Ectodermal cell (in vitro differentiated cells): ENCODE data around the gene MAML2.
"Not testable (repeated sequence)": the region's sequence is repeated elsewhere in the genome, so short reads cannot be mapped to it uniquely, and the experiment has no call there.

Experiments
- H3K27ac ChIP-seq: 2 replicates; pipeline ENCODE4 v1.7.0; 2013; ENCODE audit warnings: mild to moderate bottlenecking, low read depth, low read length; ENCODE audit not compliant: insufficient read depth, poor library complexity, severe bottlenecking
- H3K27me3 ChIP-seq: 2 replicates; pipeline ENCODE4 v1.7.0; 2013; ENCODE audit warnings: mild to moderate bottlenecking, low read length; ENCODE audit not compliant: insufficient read depth, control insufficient read depth, poor library complexity, severe bottlenecking
- H3K36me3 ChIP-seq: one replicate; pipeline ENCODE4 v1.7.0; 2013; ENCODE audit warnings: low read length; ENCODE audit not compliant: control insufficient read depth, insufficient read depth
- H3K4me1 ChIP-seq: one replicate; pipeline ENCODE4 v1.7.0; 2013; ENCODE audit warnings: low read length; ENCODE audit not compliant: control insufficient read depth, insufficient read depth
- H3K4me3 ChIP-seq: 2 replicates; pipeline ENCODE4 v1.7.0; 2013; ENCODE audit warnings: low read depth, low read length, control low read depth; ENCODE audit not compliant: insufficient read depth
- H3K9me3 ChIP-seq: 2 replicates; pipeline ENCODE4 v1.7.0; 2013; ENCODE audit warnings: mild to moderate bottlenecking, low read length, moderate library complexity; ENCODE audit not compliant: control insufficient read depth
- WGBS, 2 experiments: methylation state at CpG; one replicate each; pipeline ENCODE4 v1.1.7; 2013; ENCODE audit warnings: missing lambda C conversion rate in 2 of 2; 5-methylcytosine and 5-hydroxymethylcytosine counted together

The MAML2 gene

DNA sequence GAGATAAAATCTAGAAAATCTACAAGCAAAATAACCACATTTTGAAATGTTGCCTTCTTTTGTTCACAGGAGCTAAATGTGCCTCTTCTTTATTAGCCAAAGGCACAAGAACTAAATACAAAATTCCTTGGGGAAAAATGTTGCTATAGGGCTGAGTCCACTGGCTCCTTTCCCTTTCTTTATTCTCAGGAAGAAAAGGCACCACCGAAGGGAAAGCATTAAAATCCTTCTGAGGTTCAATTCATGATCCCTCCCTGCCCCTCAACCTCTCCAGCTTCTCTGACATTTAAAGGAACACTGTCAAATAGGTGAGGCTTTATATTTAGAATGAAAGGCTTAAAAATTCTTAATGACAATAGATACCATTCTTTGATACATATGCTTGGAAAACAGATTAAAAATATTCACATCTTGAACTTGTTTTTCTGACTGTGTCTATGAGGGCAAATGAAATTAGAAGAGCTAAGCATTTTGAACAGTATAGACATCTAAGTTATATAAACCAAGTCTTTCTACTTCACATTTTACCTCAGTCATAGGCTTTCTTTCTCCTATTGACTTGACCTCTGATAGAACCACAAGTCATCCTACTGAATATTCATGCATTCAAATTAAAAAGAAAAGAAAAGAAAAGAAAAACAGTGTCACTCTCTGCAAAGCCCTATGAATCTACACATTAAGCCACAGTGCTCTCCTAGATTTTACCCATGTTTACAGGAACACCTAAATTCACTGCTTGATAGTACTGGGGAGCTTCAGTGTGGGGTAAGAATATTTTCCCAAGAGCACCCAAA is 148.2 kb downstream of the MAML2 start:
- WGBS, 2 experiments = 0 to 13% methylated on average over 1 of the region's 1 CpG
- Histone ChIP-seq H3K27me3 (no peaks in the 10 kb centered on the region), H3K4me1 (peaks cover 16% of the 10 kb centered on the region), H3K9me3 (no peaks in the 10 kb centered on the region), H3K27ac (peak overlapping the region; percentile 32), H3K4me3 (no peak overlapping the region), H3K36me3 (no peaks in the 10 kb centered on the region)

- peaks cover 16% of the 10 kb centered on the region for H3K4me1 ChIP-seq
- no peaks in the 10 kb centered on the region for H3K27me3 ChIP-seq
- no peaks in the 10 kb centered on the region for H3K9me3 ChIP-seq
- no peak overlapping the region for H3K27ac ChIP-seq
- WGBS, 2 experiments = 85 to 91% methylated on average over 4 of the region's 4 CpGs
- no peaks in the 10 kb centered on the region for H3K36me3 ChIP-seq
- no peak overlapping the region for H3K4me3 ChIP-seq
These were observed 149.1 kb downstream of the MAML2 start for GRCh38 chr11:96193745-96194443.

GRCh38 chr11:96191752-96192151 is 151.2 kb downstream of the MAML2 start:
- 92 to 95% methylated on average over 3 to 4 of the region's 4 CpGs for WGBS, 2 experiments
- Histone ChIP-seq H3K9me3 (no peaks in the 10 kb centered on the region), H3K4me1 (peaks cover 14% of the 10 kb centered on the region), H3K27ac (no peak overlapping the region), H3K27me3 (no peaks in the 10 kb centered on the region), H3K4me3 (no peak overlapping the region), H3K36me3 (no peaks in the 10 kb centered on the region)

- 100% methylated on average over 1 of the region's 1 CpG for WGBS, 2 experiments
- Histone ChIP-seq H3K36me3 (no peaks in the 10 kb centered on the region), H3K4me3 (no peak overlapping the region), H3K27me3 (no peaks in the 10 kb centered on the region), H3K27ac (no peak overlapping the region), H3K4me1 (peaks cover 8% of the 10 kb centered on the region), H3K9me3 (no peaks in the 10 kb centered on the region)
These were observed 153.6 kb downstream of the MAML2 start for GRCh38 chr11:96189351-96189750.

GRCh38 chr11:96188243-96189006 is 154.6 kb downstream of the MAML2 start:
- Histone ChIP-seq H3K36me3 (no peaks in the 10 kb centered on the region), H3K9me3 (no peaks in the 10 kb centered on the region), H3K4me3 (no peak overlapping the region), H3K4me1 (no peaks in the 10 kb centered on the region), H3K27ac (no peak overlapping the region), H3K27me3 (no peaks in the 10 kb centered on the region)
- 71 to 76% methylated on average over 2 of the region's 2 CpGs for WGBS, 2 experiments

GRCh38 chr11:96187822-96188221 is 155.2 kb downstream of the MAML2 start:
- Histone ChIP-seq H3K27ac (no peak overlapping the region), H3K27me3 (no peaks in the 10 kb centered on the region), H3K4me3 (no peak overlapping the region), H3K36me3 (no peaks in the 10 kb centered on the region), H3K4me1 (no peaks in the 10 kb centered on the region), H3K9me3 (no peaks in the 10 kb centered on the region)
- 92 to 97% methylated on average over 3 of the region's 3 CpGs for WGBS, 2 experiments

DNA sequence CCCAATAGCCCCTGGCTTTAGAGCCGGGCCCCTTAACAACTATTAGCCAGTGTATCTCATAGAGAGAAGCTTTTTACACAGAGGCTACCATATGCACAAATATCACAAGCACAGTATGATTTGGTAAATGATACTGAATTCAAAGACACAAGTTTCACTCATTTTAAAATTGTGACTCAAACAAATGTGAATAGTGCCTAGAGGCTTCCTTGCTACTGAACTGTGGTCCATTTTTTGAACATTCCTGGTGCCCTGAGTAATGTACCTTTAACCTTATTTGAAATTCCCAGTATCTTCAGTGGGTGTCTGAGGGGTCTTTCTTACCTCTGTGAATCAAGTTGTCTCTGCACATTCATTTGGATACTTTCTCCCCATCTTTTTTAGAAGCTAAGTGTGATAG is 156.2 kb downstream of the MAML2 start:
- Histone ChIP-seq H3K9me3 (no peaks in the 10 kb centered on the region), H3K4me1 (no peaks in the 10 kb centered on the region), H3K4me3 (no peak overlapping the region), H3K27ac (no peak overlapping the region), H3K36me3 (no peaks in the 10 kb centered on the region), H3K27me3 (no peaks in the 10 kb centered on the region)
- WGBS, 2 experiments = 91% methylated on average over 1 of the region's 1 CpG; no CpG with 5 or more reads in 1 of the 2 experiments

DNA sequence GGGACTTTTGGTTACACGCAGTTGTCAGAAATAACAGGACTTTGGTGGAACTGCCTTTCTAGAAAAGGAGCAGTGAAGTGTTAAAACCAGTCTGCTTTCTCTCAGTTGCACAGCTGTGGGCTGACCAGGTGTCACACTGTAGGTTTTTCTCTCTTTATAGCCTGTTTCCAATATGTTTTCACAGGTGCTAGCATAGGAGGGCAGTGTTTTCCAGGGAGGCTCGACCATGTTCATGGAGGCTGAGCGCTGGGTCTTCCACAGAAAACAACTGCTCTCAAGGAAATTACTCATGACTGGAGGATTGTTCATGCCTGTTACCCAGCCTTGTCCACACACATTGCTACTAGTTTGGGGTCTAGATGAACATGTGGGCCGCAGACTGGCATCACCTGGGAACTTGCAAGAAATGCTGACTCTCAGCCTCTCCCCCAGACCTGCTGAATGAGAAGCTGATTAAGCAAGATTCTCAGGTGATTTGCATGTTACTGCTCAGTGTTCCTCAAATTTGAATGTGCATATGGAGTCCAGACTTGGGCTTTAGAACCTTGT is 157.7 kb downstream of the MAML2 start:
- Histone ChIP-seq H3K36me3 (no peaks in the 10 kb centered on the region), H3K27me3 (no peaks in the 10 kb centered on the region), H3K27ac (no peak overlapping the region), H3K4me3 (no peak overlapping the region), H3K9me3 (no peaks in the 10 kb centered on the region), H3K4me1 (no peaks in the 10 kb centered on the region)
- WGBS, 2 experiments = 81 to 83% methylated on average over 4 of the region's 4 CpGs

- not testable (repeated sequence) for H3K36me3 ChIP-seq, H3K4me1 ChIP-seq, H3K4me3 ChIP-seq, H3K9me3 ChIP-seq, H3K27me3 ChIP-seq, H3K27ac ChIP-seq
- 58 to 75% methylated on average over 3 to 4 of the region's 4 CpGs for whole genome bisulfite sequencing, 2 experiments
These were observed 162.1 kb downstream of the MAML2 start for GRCh38 chr11:96180937-96181336.

DNA sequence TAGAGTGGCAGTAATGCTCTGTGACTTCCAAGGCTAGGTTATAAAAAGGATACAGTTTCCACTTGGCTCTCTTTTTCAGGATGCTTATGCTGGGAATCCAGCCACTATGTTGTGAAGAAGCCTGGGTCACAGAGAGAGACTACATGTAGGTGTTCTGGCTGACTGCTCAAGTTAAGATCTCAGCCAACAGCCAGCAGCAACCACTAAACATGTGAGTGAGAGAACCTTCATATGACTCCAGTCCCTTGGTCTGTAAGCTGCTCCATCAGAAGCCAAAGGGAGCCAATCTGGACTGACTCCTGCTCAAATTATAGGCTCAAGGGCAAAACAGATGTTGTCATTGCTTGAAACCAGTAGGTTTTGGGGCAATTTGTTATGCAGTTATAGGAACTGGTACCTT is 162.7 kb downstream of the MAML2 start:
- Histone ChIP-seq H3K4me1 (no peaks in the 10 kb centered on the region), H3K4me3 (no peak overlapping the region), H3K36me3 (no peaks in the 10 kb centered on the region), H3K9me3 (no peaks in the 10 kb centered on the region), H3K27ac (no peak overlapping the region), H3K27me3 (no peaks in the 10 kb centered on the region)
